Measurements from ENCODE around the gene TMEM183A.

- no peak for TF ChIP-seq POLR2A (IDR thresholded peaks at IDR 0.05; ENCODE audit: low read depth, low read length)
- TF ChIP-seq POLR2AphosphoS5 (IDR thresholded peaks at IDR 0.05; ENCODE audit: low read depth, low read length): no peak
Measured at GRCh38 chr1:203041351-203041932, 34.3 kb downstream of the TMEM183A start.
